Endothelial cell (in vitro differentiated cells): ENCODE results near the gene SMTNL2. TPM values are rescaled to one million over a fixed set of nuclear protein-coding genes. Genes with fewer than 3 reads are reported as not detected.
"Not testable (repeated sequence)": the region's sequence is repeated elsewhere in the genome, so short reads cannot be mapped to it uniquely, and the experiment has no call there.

Experiments
- DNase-seq: peaks from one replicate; pipeline ENCODE4 v3.0.0; 2021; ENCODE audit warnings: low spot score
- H3K27ac Mint-ChIP-seq: one replicate; pipeline ENCODE4 v1.8.0; 2021; ENCODE audit warnings: mixed read lengths, inconsistent platforms; ENCODE audit not compliant: unreplicated experiment
- H3K27me3 Mint-ChIP-seq: one replicate; pipeline ENCODE4 v1.8.0; 2021; ENCODE audit warnings: mild to moderate bottlenecking, moderate library complexity, mixed read lengths, inconsistent platforms; ENCODE audit not compliant: unreplicated experiment
- H3K36me3 Mint-ChIP-seq: one replicate; pipeline ENCODE4 v1.8.0; 2021; ENCODE audit warnings: mild to moderate bottlenecking, low read depth, mixed read lengths, inconsistent platforms; ENCODE audit not compliant: unreplicated experiment
- H3K4me1 Mint-ChIP-seq: one replicate; pipeline ENCODE4 v1.8.0; 2021; ENCODE audit warnings: mild to moderate bottlenecking, mixed read lengths, inconsistent platforms; ENCODE audit not compliant: unreplicated experiment
- H3K4me3 Mint-ChIP-seq: one replicate; pipeline ENCODE4 v1.8.0; 2021; ENCODE audit warnings: mild to moderate bottlenecking, mixed read lengths, inconsistent platforms; ENCODE audit not compliant: unreplicated experiment
- H3K9me3 Mint-ChIP-seq: one replicate; pipeline ENCODE4 v1.8.0; 2021; ENCODE audit warnings: mixed read lengths, inconsistent platforms; ENCODE audit not compliant: unreplicated experiment
- total RNA-seq: library from RNA; stranded (reverse); fragmentation: NEBNext Ultra II Directional; extraction: Animal tissue kit (Norgen Biotek cat#: 25700); gene quantifications from one replicate; pipeline ENCODE4 v1.2.1, GENCODE V29; 2021; ENCODE audit not compliant: unreplicated experiment
- TF ChIP-seq, protein P1 (sequence below): fragments of 200-600 bp; sonication (generic); IDR thresholded peaks from one replicate; pipeline ENCODE4 v1.5.0; 2021; ENCODE audit warnings: antibody characterized with exemption; ENCODE audit not compliant: unreplicated experiment

SMTNL2 gene
- total RNA-seq, 1 donor from 2014 or later: 0.59 TPM

DNA sequence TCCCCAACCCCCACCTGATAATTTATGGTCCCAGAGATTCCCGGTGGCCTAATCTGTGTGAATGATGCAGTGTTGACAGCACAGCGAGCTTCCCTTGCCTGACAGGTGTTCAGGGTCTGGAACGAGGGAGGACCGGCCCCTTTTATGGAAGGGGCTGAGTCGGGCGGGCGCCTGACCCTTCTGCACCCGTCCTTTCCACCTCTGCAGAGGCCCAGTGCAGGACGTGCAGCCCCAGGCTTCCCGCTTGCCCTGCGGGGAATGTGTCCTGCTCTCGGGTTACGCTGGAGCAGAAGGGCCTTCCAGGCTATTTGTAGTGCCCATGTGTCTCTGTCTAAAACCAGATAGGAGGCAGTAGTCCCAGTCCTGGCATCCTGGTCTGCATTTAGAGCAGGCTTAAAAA, 16.2 kb downstream of the SMTNL2 start:
- no peak overlapping the region for H3K27ac Mint-ChIP-seq
- no peaks in the 10 kb centered on the region for H3K36me3 Mint-ChIP-seq
- H3K4me1 Mint-ChIP-seq: no peaks in the 10 kb centered on the region
- no peak for DNase-seq
- no peaks in the 10 kb centered on the region for H3K9me3 Mint-ChIP-seq
- TF ChIP-seq, protein P1, sequence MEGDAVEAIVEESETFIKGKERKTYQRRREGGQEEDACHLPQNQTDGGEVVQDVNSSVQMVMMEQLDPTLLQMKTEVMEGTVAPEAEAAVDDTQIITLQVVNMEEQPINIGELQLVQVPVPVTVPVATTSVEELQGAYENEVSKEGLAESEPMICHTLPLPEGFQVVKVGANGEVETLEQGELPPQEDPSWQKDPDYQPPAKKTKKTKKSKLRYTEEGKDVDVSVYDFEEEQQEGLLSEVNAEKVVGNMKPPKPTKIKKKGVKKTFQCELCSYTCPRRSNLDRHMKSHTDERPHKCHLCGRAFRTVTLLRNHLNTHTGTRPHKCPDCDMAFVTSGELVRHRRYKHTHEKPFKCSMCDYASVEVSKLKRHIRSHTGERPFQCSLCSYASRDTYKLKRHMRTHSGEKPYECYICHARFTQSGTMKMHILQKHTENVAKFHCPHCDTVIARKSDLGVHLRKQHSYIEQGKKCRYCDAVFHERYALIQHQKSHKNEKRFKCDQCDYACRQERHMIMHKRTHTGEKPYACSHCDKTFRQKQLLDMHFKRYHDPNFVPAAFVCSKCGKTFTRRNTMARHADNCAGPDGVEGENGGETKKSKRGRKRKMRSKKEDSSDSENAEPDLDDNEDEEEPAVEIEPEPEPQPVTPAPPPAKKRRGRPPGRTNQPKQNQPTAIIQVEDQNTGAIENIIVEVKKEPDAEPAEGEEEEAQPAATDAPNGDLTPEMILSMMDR: no peak
- no peak overlapping the region for H3K4me3 Mint-ChIP-seq
- peaks cover 5% of the 10 kb centered on the region for H3K27me3 Mint-ChIP-seq

DNA sequence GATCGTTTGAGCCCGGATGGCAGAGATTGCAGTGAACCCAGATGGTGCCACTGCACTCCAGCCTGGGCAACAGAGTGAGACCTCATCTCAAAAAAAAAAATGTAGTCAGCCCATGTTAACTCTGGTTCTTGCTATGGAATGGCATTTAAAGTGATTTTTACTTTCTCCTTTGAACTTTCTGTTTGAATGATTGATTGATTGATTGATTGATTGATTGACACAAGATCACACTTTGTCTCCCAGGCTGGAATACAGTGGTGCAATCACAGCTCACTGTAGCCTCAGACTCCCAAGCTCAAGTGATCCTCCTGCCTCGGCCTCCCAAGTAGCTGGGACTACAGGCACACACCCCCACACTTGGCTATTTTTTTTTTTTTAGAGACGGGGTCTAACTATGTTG, 17.0 kb downstream of the SMTNL2 start:
- no peaks in the 10 kb centered on the region for H3K36me3 Mint-ChIP-seq
- no peak for DNase-seq
- H3K27me3 Mint-ChIP-seq: peaks cover 5% of the 10 kb centered on the region
- H3K4me3 Mint-ChIP-seq: no peak overlapping the region
- no peaks in the 10 kb centered on the region for H3K4me1 Mint-ChIP-seq
- TF ChIP-seq, protein P1: no peak
- H3K9me3 Mint-ChIP-seq: no peaks in the 10 kb centered on the region
- no peak overlapping the region for H3K27ac Mint-ChIP-seq

DNA sequence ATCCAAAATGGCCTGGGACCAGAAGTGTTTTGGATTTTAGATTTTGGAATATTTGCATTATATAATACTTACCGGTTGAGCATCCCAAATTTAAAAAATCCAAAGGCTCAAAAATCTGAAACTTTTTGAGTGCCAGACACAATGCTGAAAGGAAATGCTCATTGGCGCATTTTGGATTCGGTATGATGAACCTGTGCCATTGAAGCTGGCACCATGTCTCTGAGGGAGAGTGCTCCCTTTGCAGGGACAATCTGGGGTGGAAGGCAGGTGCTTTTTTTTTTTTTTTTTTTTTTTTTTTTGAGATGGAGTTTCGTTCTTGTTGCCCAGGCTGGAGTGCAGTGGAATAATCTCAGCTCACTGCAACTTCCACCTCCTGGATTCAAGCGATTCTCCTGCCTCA, 17.7 kb downstream of the SMTNL2 start:
- Mint-ChIP-seq H3K27me3 (peaks cover 4% of the 10 kb centered on the region), H3K36me3 (no peaks in the 10 kb centered on the region), H3K9me3 (no peaks in the 10 kb centered on the region), H3K4me3 (no peak overlapping the region), H3K4me1 (no peaks in the 10 kb centered on the region), H3K27ac (no peak overlapping the region)
- no peak for DNase-seq
- TF ChIP-seq, protein P1: no peak

DNA sequence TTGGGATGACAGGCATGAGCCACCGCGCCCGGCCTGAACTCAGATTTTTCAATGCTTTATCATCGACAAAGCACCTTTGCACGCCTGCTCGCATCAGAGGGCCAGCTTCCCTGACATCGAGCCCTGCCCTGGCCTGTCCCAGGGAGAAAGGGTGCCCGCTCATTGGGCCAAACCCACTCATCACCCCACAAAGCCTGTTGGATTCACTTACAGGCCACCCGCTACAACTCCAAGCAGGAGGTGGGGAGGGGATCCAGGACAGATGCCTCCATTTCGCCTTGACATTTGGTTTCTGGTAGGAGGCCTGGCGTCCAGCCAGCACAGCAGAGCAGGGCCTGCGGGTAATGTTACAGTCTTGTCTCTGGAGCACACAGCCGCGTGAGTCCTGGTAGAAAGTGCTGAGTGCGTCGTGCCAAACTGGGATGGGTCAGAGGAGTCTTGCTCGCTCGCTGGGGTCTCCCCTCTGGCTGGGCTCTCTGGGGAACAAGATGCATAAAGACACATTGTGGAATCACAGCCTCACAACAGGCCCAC, 19.8 kb downstream of the SMTNL2 start:
- no peak overlapping the region for H3K27ac Mint-ChIP-seq
- no peak for DNase-seq
- H3K4me3 Mint-ChIP-seq: no peak overlapping the region

DNA sequence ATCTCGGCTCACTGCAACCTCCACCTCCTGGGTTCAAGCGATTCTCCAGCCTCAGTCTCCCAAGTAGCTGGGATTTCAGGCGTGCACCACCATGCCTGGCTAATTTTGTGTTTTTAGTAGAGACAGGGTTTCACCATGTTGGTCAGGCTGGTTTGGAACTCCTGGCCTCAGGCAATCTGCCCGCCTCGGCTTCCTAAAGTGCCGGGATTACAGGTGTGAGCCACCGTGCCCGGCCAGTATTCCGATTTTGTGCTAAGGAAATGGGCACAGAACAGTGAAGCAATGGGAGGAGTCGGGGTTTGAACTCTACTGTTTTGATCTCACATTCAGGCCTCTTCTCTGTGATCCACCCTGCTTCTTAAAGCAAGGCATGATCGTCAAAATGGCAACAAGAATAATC, 20.4 kb downstream of the SMTNL2 start:
- H3K36me3 Mint-ChIP-seq, H3K27ac Mint-ChIP-seq, H3K4me3 Mint-ChIP-seq, H3K27me3 Mint-ChIP-seq, DNase-seq, H3K9me3 Mint-ChIP-seq: not testable (repeated sequence)
- H3K4me1 Mint-ChIP-seq: peaks cover 17% of the 10 kb centered on the region

More for the DNA sequence above, 19.8 kb downstream of the SMTNL2 start:
- H3K36me3 Mint-ChIP-seq: peaks cover 2% of the 10 kb centered on the region
- H3K9me3 Mint-ChIP-seq: no peaks in the 10 kb centered on the region
- peaks cover 2% of the 10 kb centered on the region for H3K27me3 Mint-ChIP-seq
- TF ChIP-seq, protein P1: no peak
- peaks cover 16% of the 10 kb centered on the region for H3K4me1 Mint-ChIP-seq
